Medulla oblongata (tissue), 1 donor: ENCODE data around the gene SEMA4A.

Experiments
- DNase-seq: peaks from one replicate; pipeline ENCODE4 v3.0.0-alpha.2; 2015; ENCODE audit errors: extremely low spot score

Gene SEMA4A

GRCh38 chr1:156135930-156136871, 17.2 kb upstream of the SEMA4A start:
- DNase-seq, result no peak

GRCh38 chr1:156136970-156137483, 16.4 kb upstream of the SEMA4A start:
- DNase-seq, result no peak

DNA sequence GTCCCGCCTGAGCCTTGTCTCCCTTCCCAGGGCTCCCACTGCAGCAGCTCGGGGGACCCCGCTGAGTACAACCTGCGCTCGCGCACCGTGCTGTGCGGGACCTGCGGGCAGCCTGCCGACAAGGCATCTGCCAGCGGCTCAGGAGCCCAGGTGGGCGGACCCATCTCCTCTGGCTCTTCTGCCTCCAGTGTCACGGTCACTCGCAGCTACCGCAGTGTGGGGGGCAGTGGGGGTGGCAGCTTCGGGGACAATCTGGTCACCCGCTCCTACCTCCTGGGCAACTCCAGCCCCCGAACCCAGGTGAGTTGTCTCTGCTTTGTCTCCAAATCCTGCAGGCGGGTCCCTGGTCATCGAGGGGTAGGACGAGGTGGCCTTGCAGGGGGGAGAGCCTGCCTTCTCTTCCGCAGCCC, 14.9 kb upstream of the SEMA4A start:
- DNase-seq, result no peak

GRCh38 chr1:156140879-156141707, 12.3 kb upstream of the SEMA4A start:
- DNase-seq, result peak; percentile 62

DNA sequence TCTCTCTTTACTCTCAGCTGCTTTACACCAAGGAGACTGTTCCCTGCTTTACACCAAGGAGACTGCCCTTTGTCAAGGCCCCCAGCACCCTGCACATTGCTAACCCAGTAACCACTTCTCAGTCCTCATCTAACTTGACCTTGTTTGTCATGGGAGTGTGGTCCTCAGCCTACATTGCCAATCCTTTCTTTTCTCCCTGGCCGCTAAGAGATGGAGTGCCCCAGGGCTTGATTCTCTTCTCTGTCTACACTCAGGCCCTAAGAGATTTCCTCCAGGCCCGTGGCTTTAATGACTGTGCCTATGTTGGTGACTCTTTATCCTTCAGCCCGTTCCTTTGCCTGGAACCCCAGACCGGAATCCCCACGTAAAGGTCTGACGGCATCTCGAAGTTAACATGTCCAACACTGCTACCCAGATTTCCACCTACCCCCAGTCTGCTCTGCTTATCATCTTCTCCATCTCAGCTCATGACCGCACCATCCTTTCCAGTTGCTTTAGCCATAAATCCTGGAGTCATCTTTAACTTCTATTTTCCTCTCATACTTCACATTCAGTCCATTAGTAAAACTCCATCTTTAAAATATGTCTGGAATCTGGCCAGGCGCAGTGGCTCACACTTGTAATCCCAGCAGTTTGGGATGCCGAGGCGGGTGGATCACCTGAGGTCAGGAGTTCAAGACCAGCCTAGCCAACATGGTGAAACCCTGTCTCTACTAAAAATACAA, 9.5 kb upstream of the SEMA4A start:
- no peak for DNase-seq

- DNase-seq, result no peak
Observed at GRCh38 chr1:156144742-156145141, 8.6 kb upstream of the SEMA4A start.

- no peak for DNase-seq
Observed at GRCh38 chr1:156145650-156146019, 7.8 kb upstream of the SEMA4A start.

GRCh38 chr1:156146020-156146768, 7.2 kb upstream of the SEMA4A start:
- peak; percentile 93 for DNase-seq

GRCh38 chr1:156146769-156147405, 6.5 kb upstream of the SEMA4A start:
- DNase-seq, result peak; percentile 72

DNA sequence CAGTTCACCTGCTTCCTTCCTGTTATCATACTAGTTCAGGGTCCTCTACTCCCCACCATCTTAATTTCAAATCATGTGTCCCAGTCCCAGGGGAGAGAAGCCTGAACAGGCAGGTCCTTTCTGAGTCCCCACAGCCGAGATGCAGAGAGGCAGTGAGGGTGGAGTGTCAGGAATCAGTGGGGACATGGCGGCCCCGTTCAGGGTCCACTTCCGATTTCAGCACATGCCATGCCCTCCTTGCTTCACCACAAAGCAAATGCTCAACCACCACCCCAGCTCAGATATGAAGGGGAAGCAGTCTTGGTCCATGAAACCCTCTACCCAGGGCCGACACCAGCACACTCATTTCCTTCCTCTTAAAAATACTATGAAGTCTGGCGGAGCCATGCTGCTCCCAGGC, 5.2 kb upstream of the SEMA4A start:
- DNase-seq, result peak; percentile 52

GRCh38 chr1:156149374-156150332, 3.7 kb upstream of the SEMA4A start:
- no peak for DNase-seq

DNA sequence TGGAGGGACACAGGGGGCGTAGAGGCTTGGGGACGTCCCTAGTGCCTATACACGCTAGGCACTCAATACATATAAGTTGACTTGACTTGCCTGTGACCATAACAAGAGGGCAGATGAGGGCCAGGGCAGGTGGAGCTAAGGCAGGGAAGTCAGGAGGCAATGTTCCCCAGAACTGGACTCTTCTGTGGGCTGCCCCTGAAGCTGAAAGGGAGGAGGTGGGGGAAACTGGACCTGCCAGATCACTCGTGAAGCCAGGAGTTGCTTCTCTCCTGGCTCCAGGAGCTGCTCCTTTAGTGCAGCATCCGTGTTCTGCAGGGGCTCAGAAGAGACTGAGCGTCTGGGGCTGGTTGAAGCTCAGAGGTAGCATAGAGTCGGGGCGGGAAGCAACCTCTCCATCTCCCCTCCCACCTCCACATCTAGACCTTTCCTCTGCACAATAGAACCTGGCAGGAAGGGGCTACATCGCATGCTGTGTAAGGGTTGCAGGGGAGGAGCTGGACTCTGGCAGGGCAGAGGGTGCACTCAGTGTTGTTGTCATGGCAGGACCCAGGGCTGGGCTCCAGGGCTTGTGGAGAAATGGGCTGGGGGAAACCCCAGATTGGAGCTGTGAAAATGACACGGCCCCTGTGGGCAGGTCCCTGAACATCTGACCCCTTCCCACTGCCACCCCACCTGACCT, 2.9 kb upstream of the SEMA4A start:
- DNase-seq, result no peak

- DNase-seq, result peak; percentile 55
Observed at GRCh38 chr1:156151093-156151688, 2.2 kb upstream of the SEMA4A start.

- no peak for DNase-seq
Observed at GRCh38 chr1:156152628-156153027, 757 bp upstream of the SEMA4A start.

DNA sequence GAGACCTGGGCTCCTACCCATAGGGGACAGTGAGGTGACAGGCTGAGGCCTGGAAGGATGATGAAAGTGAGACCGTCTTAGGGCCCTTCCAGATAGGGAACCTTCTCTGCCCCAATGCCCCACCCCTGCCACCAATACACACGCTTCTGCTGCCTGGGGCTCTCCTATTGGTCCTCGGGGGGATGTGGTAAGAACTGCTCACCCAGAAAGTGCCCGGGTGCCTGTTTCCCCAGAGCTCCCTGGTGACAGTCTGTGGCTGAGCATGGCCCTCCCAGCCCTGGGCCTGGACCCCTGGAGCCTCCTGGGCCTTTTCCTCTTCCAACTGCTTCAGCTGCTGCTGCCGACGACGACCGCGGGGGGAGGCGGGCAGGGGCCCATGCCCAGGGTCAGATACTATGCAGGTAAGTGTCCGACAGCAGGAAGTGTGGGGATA, 948 bp downstream of the SEMA4A start:
- DNase-seq, result peak; percentile 65

DNA sequence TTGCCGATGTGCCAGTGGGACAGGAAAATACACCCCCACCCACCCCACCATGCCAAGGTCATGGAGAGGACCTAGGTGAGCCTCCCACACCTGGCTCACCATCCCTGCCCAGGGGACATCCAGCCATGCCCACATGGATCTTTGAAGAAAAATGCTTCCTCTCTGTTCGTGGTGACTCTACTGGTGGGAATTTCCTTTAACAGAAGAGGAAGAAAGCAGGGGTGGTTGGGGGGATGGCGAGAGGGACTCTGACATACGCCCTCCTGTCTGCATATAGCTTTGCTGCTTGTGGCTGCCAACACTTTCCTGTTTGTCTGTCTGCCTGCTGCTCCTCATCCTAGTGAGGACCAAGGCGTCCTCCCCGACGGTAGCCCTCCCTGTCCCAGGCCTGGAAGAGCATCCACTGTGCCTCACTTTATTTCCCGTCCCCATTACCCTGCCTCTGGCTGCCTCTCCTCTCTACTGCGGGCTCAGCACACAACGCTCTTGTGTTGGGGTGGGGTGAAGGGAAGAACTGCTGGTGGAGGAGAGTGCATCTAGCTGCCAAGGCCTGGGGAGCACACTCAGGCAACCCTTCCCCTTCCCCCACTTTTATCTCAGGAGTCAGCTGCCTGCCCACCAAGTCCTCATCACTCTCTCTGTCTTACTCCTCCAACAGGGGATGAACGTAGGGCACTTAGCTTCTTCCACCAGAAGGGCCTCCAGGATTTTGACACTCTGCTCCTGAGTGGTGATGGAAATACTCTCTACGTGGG, 2.5 kb downstream of the SEMA4A start:
- no peak for DNase-seq

DNA sequence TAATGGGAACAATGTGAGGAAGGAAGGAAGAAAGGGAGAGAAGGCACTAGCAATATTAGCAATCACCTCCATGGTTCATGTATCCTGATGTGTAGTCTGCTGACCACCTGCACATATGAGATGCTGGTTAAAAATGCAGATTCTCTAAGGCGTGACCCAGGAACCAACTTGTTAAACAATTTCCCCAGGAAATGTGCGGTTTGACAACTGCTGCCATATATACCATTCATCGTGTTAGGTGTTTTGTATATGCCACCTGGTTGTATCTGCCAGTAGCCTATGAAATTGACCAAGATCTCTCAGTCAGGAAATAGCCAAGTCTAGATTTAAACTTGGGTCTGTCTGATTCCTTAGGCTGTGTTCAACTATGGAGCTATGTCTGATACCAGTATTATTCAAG, 4.1 kb downstream of the SEMA4A start:
- DNase-seq, result no peak

DNA sequence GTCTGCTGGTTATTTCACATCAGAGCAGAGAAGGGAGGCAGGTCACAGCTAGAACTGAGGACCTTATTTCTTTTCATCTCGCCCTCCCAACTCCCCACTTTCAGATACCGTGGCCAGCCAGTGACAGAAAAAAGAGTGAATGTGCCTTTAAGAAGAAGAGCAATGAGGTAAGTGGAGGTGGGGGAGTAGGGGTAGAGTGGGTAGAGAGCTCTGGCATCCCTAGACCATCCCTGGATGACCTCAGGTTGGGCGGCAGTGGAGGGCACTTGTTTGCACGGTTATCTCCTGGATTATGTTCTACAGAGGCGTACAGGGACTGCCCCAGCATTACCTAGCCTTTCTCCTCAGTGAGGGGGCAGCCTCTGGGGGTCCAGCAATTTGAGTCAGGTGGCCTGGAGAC, 4.6 kb downstream of the SEMA4A start:
- DNase-seq, result no peak
